Nephron (organoid): ENCODE results near the gene APOL6.

Experiments
- H3K27ac Mint-ChIP-seq, 3 experiments: 2 replicates each; pipeline ENCODE4 v1.8.0; 2020; ENCODE audit warnings: mixed read lengths in 3 of 3, mild to moderate bottlenecking in 2 of 3, moderate library complexity in 1 of 3
- H3K27me3 Mint-ChIP-seq: 2 replicates; pipeline ENCODE4 v1.8.0; 2021; ENCODE audit warnings: low read depth, mild to moderate bottlenecking, moderate library complexity, mixed read lengths
- H3K36me3 Mint-ChIP-seq: 2 replicates; pipeline ENCODE4 v1.8.0; 2020; ENCODE audit warnings: low read depth, mixed read lengths
- H3K4me1 Mint-ChIP-seq: 2 replicates; pipeline ENCODE4 v1.8.0; 2020; ENCODE audit warnings: mixed read lengths
- H3K4me3 Mint-ChIP-seq, 3 experiments: 2 replicates each; pipeline ENCODE4 v1.8.0; 2020; ENCODE audit warnings: mild to moderate bottlenecking in 3 of 3, mixed read lengths in 3 of 3, moderate library complexity in 2 of 3
- H3K9me3 Mint-ChIP-seq: 2 replicates; pipeline ENCODE4 v1.8.0; 2020; ENCODE audit warnings: mixed read lengths
- CTCF ChIP-seq, 3 experiments: fragments of 200-600 bp; sonication (generic); IDR thresholded peaks; one replicate each; pipeline ENCODE4 v1.5.0; 2021; ENCODE audit warnings: antibody characterized with exemption in 3 of 3; ENCODE audit not compliant: unreplicated experiment in 3 of 3

Gene APOL6

GRCh38 chr22:35609761-35610160, 38.5 kb upstream of the APOL6 start:
- H3K4me1 Mint-ChIP-seq: peaks cover 10% of the 10 kb centered on the region

GRCh38 chr22:35610741-35611140, 37.5 kb upstream of the APOL6 start:
- peaks cover 5% of the 10 kb centered on the region for H3K4me1 Mint-ChIP-seq
- TF ChIP-seq CTCF (IDR thresholded peaks at IDR 0.05; ENCODE audit: unreplicated experiment in 3 of 3): no peak
- H3K36me3 Mint-ChIP-seq: no peaks in the 10 kb centered on the region
- peaks cover 19% of the 10 kb centered on the region for H3K27me3 Mint-ChIP-seq
- no peak overlapping the region for H3K4me3 Mint-ChIP-seq
- H3K9me3 Mint-ChIP-seq: no peaks in the 10 kb centered on the region
- no peak overlapping the region for H3K27ac Mint-ChIP-seq

More at GRCh38 chr22:35609761-35610160, 38.5 kb upstream of the APOL6 start:
- peaks cover 18% of the 10 kb centered on the region for H3K27me3 Mint-ChIP-seq
- H3K4me3 Mint-ChIP-seq: no peak overlapping the region
- H3K36me3 Mint-ChIP-seq: no peaks in the 10 kb centered on the region
- H3K27ac Mint-ChIP-seq: no peak overlapping the region
- no peaks in the 10 kb centered on the region for H3K9me3 Mint-ChIP-seq
- no peak for TF ChIP-seq CTCF (IDR thresholded peaks at IDR 0.05; ENCODE audit: unreplicated experiment in 3 of 3)

GRCh38 chr22:35611200-35611890, 36.9 kb upstream of the APOL6 start:
- no peak for TF ChIP-seq CTCF (IDR thresholded peaks at IDR 0.05; ENCODE audit: unreplicated experiment in 3 of 3)

GRCh38 chr22:35611891-35612576, 36.2 kb upstream of the APOL6 start:
- no peaks in the 10 kb centered on the region for H3K36me3 Mint-ChIP-seq
- H3K9me3 Mint-ChIP-seq: no peaks in the 10 kb centered on the region
- no peak overlapping the region for H3K27ac Mint-ChIP-seq
- no peak overlapping the region for H3K4me3 Mint-ChIP-seq
- no peak for TF ChIP-seq CTCF (IDR thresholded peaks at IDR 0.05; ENCODE audit: unreplicated experiment in 3 of 3)
- H3K4me1 Mint-ChIP-seq: no peaks in the 10 kb centered on the region
- H3K27me3 Mint-ChIP-seq: peaks cover 26% of the 10 kb centered on the region

More at GRCh38 chr22:35611200-35611890, 36.9 kb upstream of the APOL6 start:
- Mint-ChIP-seq H3K27ac (no peak overlapping the region), H3K9me3 (no peaks in the 10 kb centered on the region), H3K4me3 (no peak overlapping the region), H3K36me3 (no peaks in the 10 kb centered on the region), H3K27me3 (peaks cover 21% of the 10 kb centered on the region), H3K4me1 (peaks cover under 1% of the 10 kb centered on the region)

- H3K27ac Mint-ChIP-seq: no peak overlapping the region
- no peaks in the 10 kb centered on the region for H3K36me3 Mint-ChIP-seq
- TF ChIP-seq CTCF (IDR thresholded peaks at IDR 0.05; ENCODE audit: unreplicated experiment in 3 of 3): no peak
- H3K4me1 Mint-ChIP-seq: no peaks in the 10 kb centered on the region
- no peaks in the 10 kb centered on the region for H3K9me3 Mint-ChIP-seq
- H3K27me3 Mint-ChIP-seq: peaks cover 22% of the 10 kb centered on the region
- no peak overlapping the region for H3K4me3 Mint-ChIP-seq
These were observed 35.3 kb upstream of the APOL6 start for GRCh38 chr22:35612903-35613302.
